Tibial artery (tissue), 4 donors: Measurements from ENCODE around the gene SPSB4.

Experiments
- DNase-seq, 2 donors: peaks; one replicate each; pipeline ENCODE4 v3.0.0-alpha.2; 2019
- H3K27ac ChIP-seq, 2 donors: fragments of 200-600 bp; sonication (generic) in 1 of 2; 1 replicate in 1 of 2; 2 replicates in 1 of 2; pipeline ENCODE4 v1.5.1; 2018 to 2019; ENCODE audit warnings: mild to moderate bottlenecking in 1 of 2
- H3K27me3 ChIP-seq, 2 donors: fragments of 200-600 bp; sonication (generic) in 1 of 2; one replicate each; pipeline versions ENCODE4 v1.5.1 to v1.6.0; 2016 to 2019
- H3K36me3 ChIP-seq, 3 donors: fragments of 200-600 bp; sonication (generic) in 2 of 3; one replicate each; pipeline ENCODE4 v1.5.1; 2016 to 2019; ENCODE audit warnings: mild to moderate bottlenecking in 2 of 3
- H3K4me1 ChIP-seq, 4 donors: fragments of 200-600 bp; sonication (generic) in 2 of 4; 1 replicate in 3 of 4; 2 replicates in 1 of 4; pipeline ENCODE4 v1.5.1; 2016 to 2019
- H3K4me3 ChIP-seq, 2 donors: fragments of 200-600 bp; sonication (generic) in 1 of 2; 1 replicate in 1 of 2; 2 replicates in 1 of 2; pipeline ENCODE4 v1.5.1; 2018 to 2019; ENCODE audit warnings: mild to moderate bottlenecking in 2 of 2
- H3K9me3 ChIP-seq, 3 donors: fragments of 200-600 bp; sonication (generic) in 1 of 3; one replicate each; pipeline ENCODE4 v1.5.1; 2016 to 2019
- intact Hi-C: fragments of 100-400 bp; cut with DNase I; formaldehyde crosslinking; loops from one replicate; pipeline ENCODE4 v1.15.0; 2023; ENCODE audit warnings: low total_unique reads
- TF ChIP-seq, protein P1 (sequence below), 2 experiments: fragments of 200-600 bp in 1 of 2; fragments of 450-650 bp in 1 of 2; IDR thresholded peaks; one replicate each; pipeline ENCODE4 v1.5.1; 2017 to 2019; ENCODE audit warnings: antibody characterized with exemption in 2 of 2, mild to moderate bottlenecking in 1 of 2, moderate library complexity in 1 of 2

SPSB4 gene

DNA sequence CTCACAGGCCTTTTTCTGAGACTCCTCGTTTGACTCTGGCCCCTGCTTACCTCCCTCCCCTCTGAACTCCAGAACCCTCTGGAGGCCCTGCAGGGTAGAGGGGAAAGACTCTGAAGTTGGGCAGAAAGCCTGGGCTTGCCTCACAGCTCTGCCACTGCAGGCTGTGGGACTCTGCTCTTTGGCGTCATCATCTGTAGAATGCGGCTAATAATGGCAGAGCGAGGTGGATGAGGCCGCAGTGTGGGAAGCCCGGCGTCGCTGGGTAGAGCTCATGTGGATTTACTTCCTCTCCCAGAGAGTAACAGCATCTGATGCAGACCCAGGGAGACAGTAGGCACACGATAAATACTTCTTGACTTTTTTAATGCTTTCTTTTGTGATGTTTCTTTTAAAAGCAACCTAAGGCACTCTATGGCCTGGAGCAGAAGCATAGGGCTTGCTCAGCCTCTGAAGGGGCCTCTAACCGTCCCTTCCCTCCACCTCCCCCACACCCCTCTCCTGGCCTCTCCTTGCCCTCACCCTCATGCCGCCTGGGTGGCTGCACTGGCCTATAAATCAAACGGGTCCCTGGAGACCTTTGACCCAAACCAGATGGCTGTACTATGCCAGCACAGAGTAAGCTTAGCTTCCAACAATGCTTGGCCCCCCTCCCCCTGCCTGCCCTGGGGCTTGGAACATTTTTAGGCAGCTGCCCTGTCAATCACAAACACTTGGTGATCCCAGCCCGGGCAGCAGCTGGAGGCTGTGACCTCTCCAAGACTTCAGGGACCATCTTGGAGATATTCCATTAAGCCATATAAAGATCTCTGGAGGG lies 32.9 kb downstream of the SPSB4 start:
- DNase-seq: peak in 1 of 2 donors; percentile 74

GRCh38 chr3:141085343-141086070 lies 34.4 kb downstream of the SPSB4 start:
- Histone ChIP-seq H3K9me3 (no peaks in the 10 kb centered on the region), H3K27ac (no peak overlapping the region), H3K36me3 (no peaks in the 10 kb centered on the region), H3K4me3 (no peak overlapping the region), H3K27me3 (no peaks in the 10 kb centered on the region), H3K4me1 (peaks cover 0 to 45% (median 27%) of the 10 kb centered on the region in 4 donors)
- intact Hi-C loops: no loop called here
- DNase-seq: no peak
- TF ChIP-seq, protein P1, sequence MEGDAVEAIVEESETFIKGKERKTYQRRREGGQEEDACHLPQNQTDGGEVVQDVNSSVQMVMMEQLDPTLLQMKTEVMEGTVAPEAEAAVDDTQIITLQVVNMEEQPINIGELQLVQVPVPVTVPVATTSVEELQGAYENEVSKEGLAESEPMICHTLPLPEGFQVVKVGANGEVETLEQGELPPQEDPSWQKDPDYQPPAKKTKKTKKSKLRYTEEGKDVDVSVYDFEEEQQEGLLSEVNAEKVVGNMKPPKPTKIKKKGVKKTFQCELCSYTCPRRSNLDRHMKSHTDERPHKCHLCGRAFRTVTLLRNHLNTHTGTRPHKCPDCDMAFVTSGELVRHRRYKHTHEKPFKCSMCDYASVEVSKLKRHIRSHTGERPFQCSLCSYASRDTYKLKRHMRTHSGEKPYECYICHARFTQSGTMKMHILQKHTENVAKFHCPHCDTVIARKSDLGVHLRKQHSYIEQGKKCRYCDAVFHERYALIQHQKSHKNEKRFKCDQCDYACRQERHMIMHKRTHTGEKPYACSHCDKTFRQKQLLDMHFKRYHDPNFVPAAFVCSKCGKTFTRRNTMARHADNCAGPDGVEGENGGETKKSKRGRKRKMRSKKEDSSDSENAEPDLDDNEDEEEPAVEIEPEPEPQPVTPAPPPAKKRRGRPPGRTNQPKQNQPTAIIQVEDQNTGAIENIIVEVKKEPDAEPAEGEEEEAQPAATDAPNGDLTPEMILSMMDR (IDR thresholded peaks at IDR 0.05): no peak

More for the DNA sequence above, 32.9 kb downstream of the SPSB4 start:
- TF ChIP-seq, protein P1 (IDR thresholded peaks at IDR 0.05): no peak
- no peaks in the 10 kb centered on the region for H3K27me3 ChIP-seq
- no peak overlapping the region for H3K4me3 ChIP-seq
- H3K9me3 ChIP-seq: no peaks in the 10 kb centered on the region
- H3K36me3 ChIP-seq: no peaks in the 10 kb centered on the region
- H3K27ac ChIP-seq: peak overlapping the region; percentile 38 to 49
- H3K4me1 ChIP-seq: peaks cover 0 to 45% (median 27%) of the 10 kb centered on the region in 4 donors
- intact Hi-C loops: no loop called here

GRCh38 chr3:141086188-141086587 lies 35.0 kb downstream of the SPSB4 start:
- DNase-seq: no peak
- intact Hi-C loops: no loop called here
- TF ChIP-seq, protein P1 (IDR thresholded peaks at IDR 0.05): no peak

GRCh38 chr3:141087076-141087777 lies 36.1 kb downstream of the SPSB4 start:
- Histone ChIP-seq H3K27ac (no peak overlapping the region), H3K4me3 (no peak overlapping the region), H3K4me1 (peaks cover 0 to 45% (median 27%) of the 10 kb centered on the region in 4 donors), H3K36me3 (no peaks in the 10 kb centered on the region), H3K9me3 (no peaks in the 10 kb centered on the region), H3K27me3 (no peaks in the 10 kb centered on the region)
- TF ChIP-seq, protein P1 (IDR thresholded peaks at IDR 0.05): no peak
- no peak for DNase-seq
- intact Hi-C loops: no loop called here

More at GRCh38 chr3:141086188-141086587, 35.0 kb downstream of the SPSB4 start:
- no peaks in the 10 kb centered on the region for H3K36me3 ChIP-seq
- H3K4me1 ChIP-seq: peaks cover 0 to 45% (median 27%) of the 10 kb centered on the region in 4 donors
- no peak overlapping the region for H3K4me3 ChIP-seq
- no peaks in the 10 kb centered on the region for H3K9me3 ChIP-seq
- no peaks in the 10 kb centered on the region for H3K27me3 ChIP-seq
- no peak overlapping the region for H3K27ac ChIP-seq

- Histone ChIP-seq H3K9me3 (no peaks in the 10 kb centered on the region), H3K4me1 (peaks cover 0 to 45% (median 27%) of the 10 kb centered on the region in 4 donors), H3K4me3 (no peak overlapping the region), H3K27ac (no peak overlapping the region), H3K27me3 (no peaks in the 10 kb centered on the region), H3K36me3 (no peaks in the 10 kb centered on the region)
- intact Hi-C loops: no loop called here
- TF ChIP-seq, protein P1 (IDR thresholded peaks at IDR 0.05): no peak
- DNase-seq: no peak
These were observed 36.6 kb downstream of the SPSB4 start for GRCh38 chr3:141087778-141088130.
